HG03378 (cell line): ENCODE measurements around the gene PRND.
"Not testable (repeated sequence)": the region's sequence is repeated elsewhere in the genome, so short reads cannot be mapped to it uniquely, and the experiment has no call there.

Experiments used
- ATAC-seq: cut with Tn5 transposase; IDR thresholded peaks from one replicate; pipeline ENCODE4 v1.9.1; 2021; ENCODE audit warnings: mild to moderate bottlenecking, moderate library complexity; ENCODE audit not compliant: unreplicated experiment

Gene PRND

GRCh38 chr20:4736875-4737274 lies 15.2 kb downstream of the PRND start:
- no peak for ATAC-seq

DNA sequence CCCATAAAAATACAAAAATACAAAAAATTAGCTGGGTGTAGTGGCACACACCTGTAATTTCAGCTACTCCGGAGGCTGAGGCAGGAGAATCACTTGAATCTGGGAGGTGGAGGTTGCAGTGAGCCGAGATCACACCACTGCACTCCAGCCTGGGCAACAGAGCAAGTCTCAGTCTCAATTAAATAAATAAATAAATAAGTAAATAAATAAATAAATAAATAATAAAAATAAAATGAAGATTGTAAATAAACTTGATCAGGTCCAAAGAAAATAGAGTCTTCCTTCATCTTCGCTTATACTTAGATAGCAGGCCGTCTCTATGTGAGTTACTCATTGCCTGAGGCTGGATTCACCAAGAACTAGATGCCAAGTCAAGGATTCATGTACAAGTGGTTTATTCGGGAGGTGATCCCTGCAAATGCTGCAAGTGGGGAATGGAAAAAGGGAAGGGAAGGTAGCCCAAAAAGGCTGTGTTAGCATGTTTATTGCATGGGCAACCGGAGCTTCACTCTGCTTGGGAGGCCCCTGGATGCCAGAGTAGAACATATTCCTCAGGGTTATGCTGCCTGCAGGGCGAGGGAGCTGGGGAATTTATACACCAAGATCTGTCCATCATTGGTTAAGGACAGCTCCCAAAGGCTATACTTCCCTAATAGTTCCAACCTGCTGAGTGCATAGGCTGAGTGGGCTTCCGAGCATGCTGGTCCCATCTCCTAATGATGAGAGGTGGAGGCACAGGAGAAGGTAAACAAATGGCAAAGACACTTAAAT lies 16.3 kb downstream of the PRND start:
- ATAC-seq = no peak

DNA sequence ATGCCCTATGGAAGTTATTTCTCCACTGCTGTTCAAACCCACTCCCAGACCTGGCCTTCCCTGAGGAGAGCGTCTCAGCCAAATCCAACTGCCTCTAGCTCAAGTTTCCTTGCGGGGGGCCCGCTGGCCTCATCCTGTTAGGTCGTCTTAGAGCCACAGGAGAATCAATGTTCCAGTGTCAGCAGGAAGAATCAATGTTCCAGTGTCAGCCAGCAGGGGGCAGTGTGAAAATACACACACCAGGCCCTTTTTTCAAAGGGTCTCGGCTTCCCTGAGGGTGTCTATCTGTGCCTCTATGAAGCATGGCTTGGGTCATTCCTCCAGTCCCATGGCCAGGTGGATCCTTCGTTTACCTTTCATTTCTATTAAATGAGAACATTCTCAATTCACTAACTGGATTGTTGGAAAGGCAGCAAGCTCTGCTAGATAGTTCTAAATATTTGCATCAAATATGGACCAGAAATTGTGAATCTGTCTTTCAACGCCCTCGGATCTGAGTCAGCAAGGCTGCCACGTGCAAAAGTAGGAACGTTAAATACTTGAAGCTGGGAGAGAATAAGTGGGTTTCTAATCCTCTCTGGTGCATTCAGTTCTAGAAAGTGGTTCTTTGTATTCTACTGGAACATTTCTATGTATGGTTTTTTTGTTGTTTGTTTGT lies 19.2 kb downstream of the PRND start:
- ATAC-seq = no peak

DNA sequence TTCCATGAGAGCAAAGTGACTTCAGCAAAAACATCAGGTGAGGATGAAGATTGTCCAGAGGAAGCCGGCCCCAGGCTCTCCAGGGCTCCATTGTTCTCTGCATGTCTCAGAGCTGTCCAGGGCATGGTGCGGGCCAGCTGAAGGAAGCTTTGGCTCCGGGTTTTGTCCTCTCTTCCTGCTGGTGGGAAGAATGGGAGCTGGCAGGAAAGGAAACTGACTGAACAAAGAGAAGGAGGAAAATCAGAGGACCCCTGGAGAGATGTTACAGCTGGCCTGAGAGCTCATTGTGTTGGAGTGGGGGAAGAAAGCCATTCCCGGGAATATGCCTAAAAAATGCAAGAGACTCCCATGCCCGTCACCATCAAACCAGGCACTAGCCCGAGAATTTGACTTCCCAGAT lies 27.1 kb downstream of the PRND start:
- ATAC-seq = no peak

- ATAC-seq = no peak
These were observed 27.6 kb downstream of the PRND start for GRCh38 chr20:4749326-4749725.

DNA sequence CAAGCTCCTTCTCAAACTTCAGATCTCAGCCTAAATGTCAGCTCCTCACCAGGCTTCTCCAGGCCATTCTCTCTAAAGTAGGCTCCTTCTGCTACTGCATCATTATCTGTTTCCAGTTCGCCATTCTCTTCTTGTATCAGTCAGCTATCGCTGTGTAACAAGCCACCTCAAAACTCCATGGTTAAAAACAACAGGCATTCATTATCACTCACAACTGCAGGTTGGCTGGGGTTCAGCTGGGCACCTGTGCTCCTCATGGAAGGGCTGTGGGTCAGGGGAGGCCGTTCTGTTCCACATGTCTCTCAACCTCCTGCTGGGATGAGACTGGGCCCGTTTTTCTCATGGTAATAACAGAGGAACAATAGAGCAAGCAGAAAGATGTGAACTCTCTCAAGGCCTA lies 28.7 kb downstream of the PRND start:
- ATAC-seq = no peak

- ATAC-seq = not testable (repeated sequence)
These were observed 37.6 kb downstream of the PRND start for GRCh38 chr20:4759100-4759884.

DNA sequence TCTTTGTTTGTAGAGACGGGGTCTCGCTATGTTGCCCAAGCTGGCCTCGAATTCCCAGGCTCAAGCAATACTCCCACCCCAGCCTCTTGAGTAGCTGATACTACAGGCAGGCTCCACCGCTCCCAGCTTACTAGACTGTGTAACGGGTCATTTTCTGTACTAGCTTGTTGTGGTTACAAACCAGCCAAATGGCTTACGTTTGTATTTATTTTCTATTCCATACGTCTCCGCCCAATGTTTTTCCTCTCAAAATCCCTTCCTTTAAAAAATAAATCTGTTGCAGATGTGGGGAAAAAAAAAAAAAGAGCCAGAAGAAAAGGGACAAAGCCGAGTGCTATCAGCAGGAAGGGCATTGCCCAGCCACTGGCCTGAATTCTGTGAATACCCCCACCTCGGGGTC lies 41.6 kb downstream of the PRND start:
- no peak for ATAC-seq

DNA sequence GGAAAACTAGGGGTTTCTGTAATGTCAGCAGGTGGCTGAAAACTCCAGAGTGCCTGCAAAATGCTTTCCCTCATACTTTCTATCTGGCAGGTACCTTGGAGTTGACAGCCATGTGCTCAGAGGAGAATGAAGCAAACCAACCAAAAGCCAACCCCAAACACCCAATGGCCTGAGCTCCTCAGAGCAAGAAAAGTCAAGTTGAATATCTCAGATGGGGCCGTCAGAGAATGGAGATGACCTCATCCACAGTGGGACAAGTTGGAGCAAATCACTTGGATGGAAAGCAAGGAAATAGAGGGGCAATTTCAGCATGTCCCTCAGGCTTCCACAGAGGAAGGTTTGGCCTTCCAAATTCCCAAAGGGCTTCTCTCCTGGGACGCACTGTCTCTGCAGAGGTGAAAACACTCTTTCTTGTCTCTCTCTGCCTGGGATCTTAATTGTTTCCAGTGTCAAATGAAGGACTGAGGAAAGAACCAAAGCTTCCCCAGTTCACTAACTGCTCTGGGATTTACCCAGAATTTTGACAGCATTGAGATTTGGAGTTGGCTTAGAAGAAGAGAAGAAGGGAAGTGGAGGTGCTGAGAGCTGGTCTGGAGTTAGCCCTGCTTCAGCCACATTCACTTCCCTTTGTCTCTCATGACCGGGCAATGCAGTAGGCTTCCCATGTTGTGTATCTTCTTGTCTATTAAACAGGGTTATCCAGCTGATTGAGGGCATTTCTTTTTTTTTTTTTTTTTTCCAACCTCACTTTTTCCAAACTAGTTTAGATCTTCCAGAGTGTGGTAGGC lies 42.2 kb downstream of the PRND start:
- no peak for ATAC-seq

DNA sequence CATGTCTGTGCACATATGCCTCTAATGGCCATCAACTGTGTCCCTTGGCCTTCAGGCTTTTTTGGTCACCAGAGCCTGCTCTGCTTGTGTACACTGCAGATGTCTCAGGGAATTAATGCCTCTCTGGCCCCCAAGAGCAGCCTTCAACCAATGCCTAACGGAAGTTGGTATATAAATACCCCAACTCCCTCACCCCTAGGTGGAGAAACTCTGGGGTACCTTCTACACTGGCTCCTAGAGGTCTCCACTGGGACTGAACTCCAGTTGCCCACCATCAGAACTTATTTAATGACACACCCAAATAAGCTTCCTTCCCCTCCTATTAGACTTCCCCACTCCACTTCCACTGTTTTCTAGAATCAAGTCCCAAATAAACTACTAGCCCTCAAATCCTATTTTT lies 43.1 kb downstream of the PRND start:
- ATAC-seq = no peak

- ATAC-seq = no peak
These were observed 44.0 kb downstream of the PRND start for GRCh38 chr20:4765681-4766080.

DNA sequence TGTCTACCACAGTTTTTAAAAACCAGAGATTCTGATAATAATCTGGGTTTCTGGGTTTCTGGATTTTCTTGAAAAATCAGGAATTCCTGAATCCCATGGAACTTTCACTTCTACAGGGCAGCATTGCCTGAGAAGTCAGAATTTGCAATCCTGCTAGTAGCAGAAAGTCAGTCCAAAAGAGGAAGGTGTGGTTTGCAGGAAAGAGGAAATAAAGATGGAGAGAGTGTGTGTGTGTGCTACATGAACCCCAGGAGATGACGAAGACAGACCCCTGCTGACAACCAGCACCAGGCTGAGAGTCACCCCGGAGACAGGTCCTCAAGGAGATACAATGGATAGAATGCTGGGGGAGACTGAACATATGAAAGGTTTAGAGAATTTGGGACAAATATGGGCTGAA lies 44.9 kb downstream of the PRND start:
- no peak for ATAC-seq

- ATAC-seq = no peak
These were observed 45.4 kb downstream of the PRND start for GRCh38 chr20:4767084-4767483.

DNA sequence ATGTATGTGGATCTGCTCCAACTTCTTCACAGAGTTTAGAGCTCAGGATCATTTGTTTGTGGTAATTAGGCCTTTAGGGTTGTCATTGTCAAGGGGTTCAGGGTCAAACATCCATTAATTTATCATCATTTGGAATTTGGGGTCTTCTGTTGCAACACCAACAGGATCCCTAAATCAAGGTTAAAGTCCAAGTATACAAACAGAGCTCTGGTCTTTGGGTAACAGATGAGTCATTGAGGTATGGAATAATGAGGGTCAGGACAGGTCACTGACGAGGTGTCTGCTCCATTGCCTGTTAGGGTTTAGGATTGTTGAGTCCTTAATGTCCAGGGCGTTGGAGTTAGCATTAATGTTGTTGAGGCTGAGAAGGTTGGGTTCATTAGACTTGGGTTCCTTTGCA lies 47.6 kb downstream of the PRND start:
- ATAC-seq = no peak

DNA sequence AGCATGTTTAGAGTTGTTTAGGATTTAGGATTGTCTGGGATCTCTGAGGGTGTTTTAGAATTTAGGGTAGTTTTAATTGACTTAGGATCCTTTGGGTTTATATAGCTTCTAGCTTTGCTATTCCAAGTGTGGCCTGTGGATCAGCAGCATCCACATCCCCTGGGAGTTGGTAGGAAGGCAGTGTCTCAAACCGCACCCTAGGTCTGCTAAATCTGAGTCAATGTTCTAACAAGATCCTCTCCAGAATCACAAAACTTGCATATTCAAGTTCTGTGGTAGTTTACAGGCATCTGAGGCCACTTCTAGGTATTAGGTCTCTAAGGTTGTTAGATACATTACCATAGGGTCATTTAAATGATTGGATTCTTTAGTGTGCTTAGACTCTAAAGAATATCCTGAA lies 48.3 kb downstream of the PRND start:
- no peak for ATAC-seq

- no peak for ATAC-seq
These were observed 49.3 kb downstream of the PRND start for GRCh38 chr20:4771004-4771403.

DNA sequence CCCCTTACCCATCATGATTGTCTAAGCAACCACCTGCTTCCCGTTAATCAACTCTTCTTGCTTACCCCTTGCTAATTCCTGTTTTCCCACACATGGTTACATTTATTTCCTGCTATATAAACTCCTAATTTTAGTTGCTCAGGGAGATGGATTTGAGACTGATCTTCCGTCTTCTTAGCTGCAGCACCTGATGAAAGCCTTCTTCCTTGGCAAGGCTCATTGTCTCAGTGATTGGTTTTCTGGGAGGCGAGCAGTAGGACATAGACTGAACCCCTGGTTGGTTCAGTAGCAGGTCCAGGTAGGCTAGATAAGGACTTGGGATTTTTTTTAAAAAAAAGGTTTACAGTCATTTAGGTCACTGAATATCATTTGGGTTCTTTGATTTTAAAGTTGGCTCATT lies 50.4 kb downstream of the PRND start:
- no peak for ATAC-seq

DNA sequence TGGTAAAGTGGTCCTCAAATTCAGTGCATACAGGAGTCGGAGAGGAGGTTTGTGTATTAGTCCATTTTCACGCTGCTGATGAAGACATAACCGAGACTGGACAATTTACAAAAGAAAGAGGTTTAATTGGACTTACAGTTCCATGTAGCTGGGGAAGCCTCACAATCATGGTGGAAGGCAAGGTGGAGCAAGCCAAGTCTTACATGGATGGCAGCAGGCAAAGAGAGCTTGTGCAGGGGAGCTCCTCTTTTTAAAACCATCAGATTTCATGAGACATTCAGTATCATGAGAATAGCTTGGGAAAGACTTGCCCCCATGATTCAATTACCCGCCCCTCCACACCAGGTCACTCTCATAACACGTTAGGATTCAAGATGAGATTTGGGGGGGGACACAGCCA lies 51.3 kb downstream of the PRND start:
- ATAC-seq = not testable (repeated sequence)

GRCh38 chr20:4773736-4774135 lies 52.0 kb downstream of the PRND start:
- no peak for ATAC-seq

GRCh38 chr20:4774207-4774606 lies 52.5 kb downstream of the PRND start:
- no peak for ATAC-seq
